Gastrocnemius medialis (tissue), 4 donors: ENCODE results near the gene SHROOM3.

Experiments
- POLR2A ChIP-seq, 2 donors: fragments of 450-650 bp; IDR thresholded peaks; one replicate each; pipeline ENCODE4 v1.6.1; 2017; ENCODE audit warnings: antibody characterized with exemption in 2 of 2, mild to moderate bottlenecking in 2 of 2, moderate library complexity in 2 of 2
- TF ChIP-seq, protein P1 (sequence below), 5 experiments: fragments of 450-650 bp in 3 of 5; fragments of 200-600 bp in 2 of 5; sonication (generic) in 2 of 5; IDR thresholded peaks in 4 of 5; conservative IDR thresholded peaks in 1 of 5; 1 replicate in 4 of 5; 2 replicates in 1 of 5; pipeline ENCODE4 v1.5.1; 2016 to 2019; ENCODE audit warnings: antibody characterized with exemption in 5 of 5, mild to moderate bottlenecking in 3 of 5, moderate library complexity in 3 of 5

DNA sequence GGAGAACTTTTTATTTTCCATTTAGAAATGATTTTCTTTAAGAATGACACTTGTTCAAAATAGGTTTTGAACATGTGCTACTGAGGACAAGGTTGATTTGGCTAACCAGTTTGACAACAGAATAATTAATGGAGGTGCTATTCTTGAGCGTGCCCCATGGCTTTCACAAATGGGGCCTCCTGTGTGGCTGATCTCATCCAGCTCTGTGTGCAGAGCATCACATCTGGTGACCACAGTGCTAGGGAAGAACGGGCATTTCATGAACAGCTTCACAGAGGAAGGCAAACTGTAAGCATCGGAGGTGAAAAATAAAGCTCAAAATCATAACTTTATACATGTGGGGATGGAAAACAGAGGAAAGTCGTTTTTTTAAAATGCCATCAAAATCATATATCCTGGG is 314.3 kb downstream of the SHROOM3 start:
- TF ChIP-seq, protein P1, sequence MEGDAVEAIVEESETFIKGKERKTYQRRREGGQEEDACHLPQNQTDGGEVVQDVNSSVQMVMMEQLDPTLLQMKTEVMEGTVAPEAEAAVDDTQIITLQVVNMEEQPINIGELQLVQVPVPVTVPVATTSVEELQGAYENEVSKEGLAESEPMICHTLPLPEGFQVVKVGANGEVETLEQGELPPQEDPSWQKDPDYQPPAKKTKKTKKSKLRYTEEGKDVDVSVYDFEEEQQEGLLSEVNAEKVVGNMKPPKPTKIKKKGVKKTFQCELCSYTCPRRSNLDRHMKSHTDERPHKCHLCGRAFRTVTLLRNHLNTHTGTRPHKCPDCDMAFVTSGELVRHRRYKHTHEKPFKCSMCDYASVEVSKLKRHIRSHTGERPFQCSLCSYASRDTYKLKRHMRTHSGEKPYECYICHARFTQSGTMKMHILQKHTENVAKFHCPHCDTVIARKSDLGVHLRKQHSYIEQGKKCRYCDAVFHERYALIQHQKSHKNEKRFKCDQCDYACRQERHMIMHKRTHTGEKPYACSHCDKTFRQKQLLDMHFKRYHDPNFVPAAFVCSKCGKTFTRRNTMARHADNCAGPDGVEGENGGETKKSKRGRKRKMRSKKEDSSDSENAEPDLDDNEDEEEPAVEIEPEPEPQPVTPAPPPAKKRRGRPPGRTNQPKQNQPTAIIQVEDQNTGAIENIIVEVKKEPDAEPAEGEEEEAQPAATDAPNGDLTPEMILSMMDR (IDR thresholded peaks at IDR 0.05 in 4 of 5, conservative IDR thresholded peaks at IDR 0.05 in 1 of 5), result no peak
- TF ChIP-seq POLR2A (IDR thresholded peaks at IDR 0.05), result no peak
